Measurements from ENCODE around the gene AFDN.

Gene AFDN

GRCh38 chr6:167799033-167799821, 27.5 kb upstream of the AFDN start:
- DNase-seq (ENCODE audit: low read depth in 1 of 2, low spot score in 1 of 2), result no peak
- in situ Hi-C loops (cut with HindIII; ENCODE audit: low pct_unique_long_range_greater_than_20kb, low sequenced_read_pairs), result no loop called here
- no peak for TF ChIP-seq JUND (IDR thresholded peaks at IDR 0.05; ENCODE audit: low read depth)

DNA sequence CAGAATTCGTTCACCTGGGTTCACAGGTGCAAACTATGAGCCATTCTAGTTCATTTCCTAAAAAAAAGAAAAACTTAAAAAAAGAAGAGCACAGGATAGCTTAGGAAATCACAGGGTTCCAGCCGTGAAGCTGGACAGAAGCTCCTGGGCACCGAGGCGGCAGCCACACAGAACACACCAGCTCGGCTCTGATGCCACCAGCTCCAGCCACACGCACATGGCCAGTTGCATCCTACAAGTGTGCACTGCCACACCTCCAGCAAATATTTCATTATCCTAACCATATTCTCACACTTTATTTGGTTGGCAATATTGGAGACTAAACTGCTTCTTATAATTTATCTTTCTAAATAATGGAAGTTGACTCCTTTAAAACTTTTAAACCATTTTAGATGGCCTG, 26.2 kb upstream of the AFDN start:
- no peak for TF ChIP-seq JUND (IDR thresholded peaks at IDR 0.05; ENCODE audit: low read depth)
- in situ Hi-C loops (cut with HindIII; ENCODE audit: low pct_unique_long_range_greater_than_20kb, low sequenced_read_pairs), result no loop called here
- DNase-seq (ENCODE audit: low read depth in 1 of 2, low spot score in 1 of 2), result no peak

DNA sequence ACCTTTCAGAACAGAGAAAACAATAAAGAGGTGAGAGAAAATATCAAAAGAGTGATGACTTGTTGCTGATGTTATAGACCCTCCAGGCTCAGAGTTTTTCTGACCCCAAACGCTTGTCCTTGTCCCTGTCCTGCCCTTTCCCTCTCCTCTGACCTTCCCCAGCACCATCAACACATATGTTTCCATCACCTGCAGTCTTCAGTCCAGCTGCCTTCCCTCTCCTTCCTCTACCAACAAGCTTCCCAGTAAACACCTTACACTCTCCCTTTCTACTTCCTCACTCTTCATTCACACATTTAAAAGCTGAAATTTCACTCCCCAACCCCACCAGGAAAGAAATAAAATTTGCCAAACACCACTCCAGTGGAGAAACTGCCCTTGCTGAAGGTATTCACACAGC, 25.4 kb upstream of the AFDN start:
- no peak for DNase-seq (ENCODE audit: low read depth in 1 of 2, low spot score in 1 of 2)
- TF ChIP-seq JUND (IDR thresholded peaks at IDR 0.05; ENCODE audit: low read depth), result no peak
- in situ Hi-C loops (cut with HindIII; ENCODE audit: low pct_unique_long_range_greater_than_20kb, low sequenced_read_pairs), result no loop called here

DNA sequence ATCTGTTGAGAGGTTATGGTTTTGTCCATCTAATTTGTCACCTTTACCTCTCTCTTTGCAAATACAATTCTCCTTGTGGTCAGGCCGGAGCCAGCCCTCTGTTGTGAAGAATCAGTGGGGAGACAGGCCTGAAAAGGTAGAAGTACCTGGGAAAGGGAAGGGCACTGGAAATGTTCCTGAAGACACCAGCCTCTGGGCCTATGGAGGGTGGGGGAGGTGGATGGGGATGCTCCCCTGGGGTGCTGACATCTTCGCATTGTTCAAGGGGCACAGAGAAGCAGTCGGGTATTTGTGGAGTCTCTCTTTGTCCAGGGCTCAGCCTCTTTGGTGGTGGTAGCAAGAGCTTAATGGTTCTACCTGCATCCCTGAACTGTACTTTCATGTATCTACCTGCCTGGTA, 24.4 kb upstream of the AFDN start:
- no peak for DNase-seq (ENCODE audit: low read depth in 1 of 2, low spot score in 1 of 2)
- TF ChIP-seq JUND (IDR thresholded peaks at IDR 0.05; ENCODE audit: low read depth), result no peak
- in situ Hi-C loops (cut with HindIII; ENCODE audit: low pct_unique_long_range_greater_than_20kb, low sequenced_read_pairs), result no loop called here

DNA sequence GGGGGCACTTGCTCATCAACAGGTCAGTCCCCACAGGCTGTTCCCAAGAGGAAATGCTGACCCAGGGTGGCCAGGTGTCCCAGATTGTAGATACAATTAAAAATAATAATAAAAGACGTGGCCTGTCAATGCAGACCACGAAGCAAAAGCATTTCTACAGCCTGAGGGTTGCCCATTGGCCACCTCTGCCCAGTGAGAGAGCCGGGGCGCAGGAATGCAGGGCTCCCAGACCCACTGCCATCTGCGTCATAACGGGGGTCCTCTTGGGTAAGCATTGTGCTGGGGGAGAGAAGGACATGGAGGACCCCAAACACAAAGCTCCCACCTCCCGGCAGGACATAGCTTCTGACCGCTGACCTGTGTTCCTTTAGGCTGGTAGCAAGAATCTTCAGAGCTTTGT, 22.9 kb upstream of the AFDN start:
- no peak for TF ChIP-seq JUND (IDR thresholded peaks at IDR 0.05; ENCODE audit: low read depth)
- DNase-seq (ENCODE audit: low read depth in 1 of 2, low spot score in 1 of 2), result no peak
- in situ Hi-C loops (cut with HindIII; ENCODE audit: low pct_unique_long_range_greater_than_20kb, low sequenced_read_pairs), result no loop called here

- DNase-seq (ENCODE audit: low read depth in 1 of 2, low spot score in 1 of 2), result no peak
- in situ Hi-C loops (cut with HindIII; ENCODE audit: low pct_unique_long_range_greater_than_20kb, low sequenced_read_pairs), result no loop called here
- TF ChIP-seq JUND (IDR thresholded peaks at IDR 0.05; ENCODE audit: low read depth), result no peak
Measured at GRCh38 chr6:167804281-167805013, 22.3 kb upstream of the AFDN start.

DNA sequence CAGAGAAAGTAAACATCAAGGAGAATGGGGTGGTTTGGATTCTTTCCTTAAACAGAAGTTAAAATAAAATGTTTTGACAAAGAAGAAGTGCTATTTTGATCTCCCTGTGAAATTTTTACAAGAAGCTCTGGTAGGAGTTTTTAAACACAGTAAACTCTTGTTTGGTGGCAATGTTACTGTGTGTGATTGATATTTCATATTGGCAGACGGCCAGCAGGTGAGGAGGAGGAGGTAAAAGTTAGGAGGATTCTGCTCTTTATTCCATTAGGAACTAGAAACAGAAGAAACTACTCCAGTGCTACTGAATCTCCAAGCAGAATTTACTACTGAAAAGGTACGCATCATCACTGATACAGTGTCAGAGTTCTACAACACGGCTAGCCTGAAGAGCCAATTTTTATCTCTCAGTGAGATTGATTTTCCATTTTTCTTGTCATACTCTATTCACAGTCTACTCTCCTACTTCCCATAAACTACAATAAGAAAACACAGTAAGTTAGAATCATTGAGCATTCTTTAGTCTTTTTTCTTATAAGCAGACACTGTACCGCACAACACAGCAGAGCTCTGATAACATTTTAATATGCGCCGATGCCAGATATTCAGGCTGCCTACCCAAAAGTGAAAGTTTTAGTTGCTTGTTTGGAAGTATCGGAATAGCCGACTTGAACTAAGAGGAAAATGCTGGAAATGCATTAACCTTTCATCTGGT, 21.2 kb upstream of the AFDN start:
- in situ Hi-C loops (cut with HindIII; ENCODE audit: low pct_unique_long_range_greater_than_20kb, low sequenced_read_pairs), result no loop called here
- no peak for TF ChIP-seq JUND (IDR thresholded peaks at IDR 0.05; ENCODE audit: low read depth)
- no peak for DNase-seq (ENCODE audit: low read depth in 1 of 2, low spot score in 1 of 2)

DNA sequence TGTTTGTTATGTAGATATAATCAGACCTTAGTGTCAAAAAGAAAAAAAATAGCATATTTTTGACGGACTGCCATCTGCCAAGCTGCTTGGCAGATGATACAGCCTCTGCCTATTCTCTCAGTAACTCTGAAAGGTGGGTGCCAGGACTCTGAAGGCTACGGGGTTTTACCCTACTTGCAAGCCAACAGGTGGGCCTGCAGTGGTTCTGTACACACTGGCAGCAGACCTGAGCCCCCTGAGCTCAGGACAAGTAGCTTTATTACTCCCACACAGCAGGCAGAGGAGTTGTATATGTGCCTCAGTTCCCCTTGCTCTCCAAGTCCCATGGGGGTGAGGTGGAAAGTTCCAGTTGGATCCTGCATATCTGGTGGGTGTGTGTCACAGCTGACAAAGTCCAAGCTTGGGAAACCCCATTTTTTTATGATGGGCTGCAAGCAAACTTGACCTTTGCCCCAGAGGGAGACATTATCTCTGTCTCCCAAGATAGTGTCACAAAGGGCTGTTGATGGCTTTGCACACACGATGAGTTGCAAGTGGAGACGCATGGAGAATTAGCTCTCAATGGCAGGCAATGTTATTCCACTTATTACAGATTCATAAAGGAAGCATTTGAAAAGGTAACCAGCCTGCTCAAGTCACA, 20.5 kb upstream of the AFDN start:
- no peak for TF ChIP-seq JUND (IDR thresholded peaks at IDR 0.05; ENCODE audit: low read depth)
- in situ Hi-C loops (cut with HindIII; ENCODE audit: low pct_unique_long_range_greater_than_20kb, low sequenced_read_pairs), result no loop called here
- DNase-seq (ENCODE audit: low read depth in 1 of 2, low spot score in 1 of 2), result no peak

- TF ChIP-seq JUND (IDR thresholded peaks at IDR 0.05; ENCODE audit: low read depth), result no peak
- in situ Hi-C loops (cut with HindIII; ENCODE audit: low pct_unique_long_range_greater_than_20kb, low sequenced_read_pairs), result no loop called here
- DNase-seq (ENCODE audit: low read depth in 1 of 2, low spot score in 1 of 2), result no peak
Measured at GRCh38 chr6:167807200-167807599, 19.5 kb upstream of the AFDN start.

GRCh38 chr6:167807756-167808155, 19.0 kb upstream of the AFDN start:
- no peak for TF ChIP-seq JUND (IDR thresholded peaks at IDR 0.05; ENCODE audit: low read depth)
- no peak for DNase-seq (ENCODE audit: low read depth in 1 of 2, low spot score in 1 of 2)
- in situ Hi-C loops (cut with HindIII; ENCODE audit: low pct_unique_long_range_greater_than_20kb, low sequenced_read_pairs), result no loop called here

- in situ Hi-C loops (cut with HindIII; ENCODE audit: low pct_unique_long_range_greater_than_20kb, low sequenced_read_pairs), result no loop called here
- no peak for TF ChIP-seq JUND (IDR thresholded peaks at IDR 0.05; ENCODE audit: low read depth)
- DNase-seq (ENCODE audit: low read depth in 1 of 2, low spot score in 1 of 2), result no peak
Measured at GRCh38 chr6:167811040-167811439, 15.7 kb upstream of the AFDN start.

DNA sequence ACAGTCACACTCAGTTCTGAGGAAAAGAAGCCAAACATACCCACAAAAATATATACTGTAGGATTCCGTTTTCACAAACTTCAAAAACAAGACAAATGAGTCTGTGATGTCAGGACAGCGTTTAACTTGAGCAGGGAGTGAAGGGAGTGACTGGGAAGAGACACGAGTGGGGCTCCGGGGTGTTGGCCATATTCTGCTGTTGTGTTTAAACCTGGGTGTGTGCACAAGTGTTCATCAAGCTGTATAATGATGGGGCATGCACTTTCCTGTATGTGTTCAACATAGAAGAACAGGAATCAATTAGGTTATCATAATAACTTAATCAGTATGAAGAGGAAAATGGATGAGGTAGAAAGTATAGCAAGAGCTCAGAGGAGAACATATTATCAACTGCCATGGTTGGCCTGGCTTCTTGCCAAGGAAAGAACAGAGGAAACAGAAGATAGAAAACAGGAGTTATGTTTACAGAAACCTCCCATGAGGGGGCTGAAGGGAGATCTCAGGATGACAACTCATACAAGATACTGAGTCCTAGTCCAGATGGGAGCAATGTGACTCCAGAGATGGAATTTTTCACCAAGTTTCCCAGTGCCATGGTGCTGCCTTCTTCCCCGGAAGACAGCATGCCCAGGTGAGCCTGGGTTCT, 15.1 kb upstream of the AFDN start:
- DNase-seq (ENCODE audit: low read depth in 1 of 2, low spot score in 1 of 2), result no peak
- in situ Hi-C loops (cut with HindIII; ENCODE audit: low pct_unique_long_range_greater_than_20kb, low sequenced_read_pairs), result no loop called here
- no peak for TF ChIP-seq JUND (IDR thresholded peaks at IDR 0.05; ENCODE audit: low read depth)
